KOPT-K1 (cell line): ENCODE measurements around the gene CCNJ.

ENCODE experiments used
- H3K27ac ChIP-seq: fragments of 200-600 bp; sonication (generic); 2 replicates; pipeline ENCODE4 v1.5.1; 2016; ENCODE audit warnings: antibody characterized with exemption, mild to moderate bottlenecking, low read depth, low read length; ENCODE audit not compliant: poor library complexity, severe bottlenecking
- H3K36me3 ChIP-seq: fragments of 200-600 bp; sonication (generic); 2 replicates; pipeline ENCODE4 v1.5.1; 2017; ENCODE audit warnings: antibody characterized with exemption, mild to moderate bottlenecking, low read length, moderate library complexity; ENCODE audit not compliant: insufficient read depth
- H3K9me3 ChIP-seq: fragments of 200-600 bp; sonication (generic); 2 replicates; pipeline ENCODE4 v1.5.1; 2017; ENCODE audit warnings: antibody characterized with exemption, low read length, mild to moderate bottlenecking; ENCODE audit not compliant: insufficient read depth, poor library complexity, severe bottlenecking

CCNJ gene

GRCh38 chr10:96089670-96090462, 46.5 kb downstream of the CCNJ start:
- H3K27ac ChIP-seq: peak overlapping the region; percentile 99
- H3K9me3 ChIP-seq: no peaks in the 10 kb centered on the region
- no peaks in the 10 kb centered on the region for H3K36me3 ChIP-seq

- Histone ChIP-seq H3K27ac (peak overlapping the region; percentile 99), H3K9me3 (no peaks in the 10 kb centered on the region), H3K36me3 (no peaks in the 10 kb centered on the region)
Observed at GRCh38 chr10:96090463-96090800, 47.0 kb downstream of the CCNJ start.

GRCh38 chr10:96092999-96093767, 49.8 kb downstream of the CCNJ start:
- no peak overlapping the region for H3K27ac ChIP-seq

GRCh38 chr10:96093948-96094347, 50.6 kb downstream of the CCNJ start:
- Histone ChIP-seq H3K27ac (no peak overlapping the region), H3K36me3 (no peaks in the 10 kb centered on the region), H3K9me3 (no peaks in the 10 kb centered on the region)

More at GRCh38 chr10:96092999-96093767, 49.8 kb downstream of the CCNJ start:
- Histone ChIP-seq H3K36me3 (no peaks in the 10 kb centered on the region), H3K9me3 (no peaks in the 10 kb centered on the region)

DNA sequence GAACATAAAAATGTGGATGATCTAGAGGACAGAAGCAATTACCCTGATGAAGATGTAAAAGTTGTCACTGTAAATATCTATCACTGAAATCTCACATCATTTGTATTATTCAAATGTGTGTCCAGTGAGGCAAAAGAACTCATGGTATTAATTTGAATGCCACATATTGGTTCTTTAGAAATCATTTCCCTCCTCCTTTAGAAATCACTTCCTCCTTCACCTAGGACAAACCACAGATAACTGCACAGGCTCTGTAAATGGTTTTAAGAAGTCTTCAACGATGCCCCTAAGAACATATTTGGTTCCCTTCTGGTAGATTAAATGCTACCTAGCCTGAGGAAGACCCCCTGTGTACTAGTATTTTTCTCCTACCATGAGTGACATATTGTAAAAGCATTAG, 53.6 kb downstream of the CCNJ start:
- Histone ChIP-seq H3K36me3 (no peaks in the 10 kb centered on the region), H3K27ac (no peak overlapping the region), H3K9me3 (no peaks in the 10 kb centered on the region)

DNA sequence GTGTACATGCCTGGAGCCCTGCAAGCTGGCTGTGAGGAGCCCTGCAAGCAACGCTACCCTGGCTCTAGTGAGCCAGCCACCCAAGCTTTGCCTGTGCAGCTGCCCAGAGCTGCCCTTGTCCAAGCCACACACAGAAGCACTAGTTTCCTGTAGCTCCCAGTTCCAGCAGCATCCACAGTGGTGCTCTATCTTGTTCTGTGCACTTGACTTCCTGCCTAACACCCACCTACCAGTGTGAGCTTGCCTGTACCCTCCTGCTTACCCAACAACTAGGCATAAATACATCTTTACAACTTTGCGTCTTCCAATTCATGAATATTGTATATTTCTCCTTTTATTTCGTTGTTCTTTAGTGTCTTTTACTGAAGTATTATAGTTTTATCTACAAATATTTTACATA, 54.5 kb downstream of the CCNJ start:
- no peaks in the 10 kb centered on the region for H3K9me3 ChIP-seq

GRCh38 chr10:96107623-96108038, 64.2 kb downstream of the CCNJ start:
- Histone ChIP-seq H3K9me3 (no peaks in the 10 kb centered on the region), H3K27ac (no peak overlapping the region), H3K36me3 (no peaks in the 10 kb centered on the region)

More for the DNA sequence above, 54.5 kb downstream of the CCNJ start:
- Histone ChIP-seq H3K36me3 (no peaks in the 10 kb centered on the region), H3K27ac (no peak overlapping the region)
